Stimulated activated naive CD8-positive, alpha-beta T cell treated with anti-CD3 and anti-CD28 coated beads, Interleukin-15, Interleukin-2, amounts not matched to agents 100 ng/mL and 50 ng/mL, for 24 hours (primary cell): ENCODE data around the gene PHF2.

ENCODE experiments used
- H3K27ac Mint-ChIP-seq: one replicate; pipeline ENCODE4 v1.8.0; 2021; ENCODE audit warnings: mild to moderate bottlenecking, mixed read lengths
- H3K27me3 Mint-ChIP-seq: one replicate; pipeline ENCODE4 v1.8.0; 2021; ENCODE audit warnings: mixed read lengths
- H3K36me3 Mint-ChIP-seq: one replicate; pipeline ENCODE4 v1.8.0; 2021; ENCODE audit warnings: low read depth, mixed read lengths
- H3K4me1 Mint-ChIP-seq: one replicate; pipeline ENCODE4 v1.8.0; 2021; ENCODE audit warnings: low read depth, mixed read lengths
- H3K4me3 Mint-ChIP-seq: one replicate; pipeline ENCODE4 v1.8.0; 2021; ENCODE audit warnings: mild to moderate bottlenecking, mixed read lengths
- H3K9me3 Mint-ChIP-seq: one replicate; pipeline ENCODE4 v1.8.0; 2021; ENCODE audit warnings: mixed read lengths

The PHF2 gene

GRCh38 chr9:93635186-93636107, 59.1 kb downstream of the PHF2 start:
- peaks cover 47% of the 10 kb centered on the region for H3K36me3 Mint-ChIP-seq
- no peak overlapping the region for H3K27ac Mint-ChIP-seq
- H3K27me3 Mint-ChIP-seq: no peaks in the 10 kb centered on the region
- peaks cover 16% of the 10 kb centered on the region for H3K9me3 Mint-ChIP-seq
- H3K4me1 Mint-ChIP-seq: no peaks in the 10 kb centered on the region
- H3K4me3 Mint-ChIP-seq: no peak overlapping the region

- H3K9me3 Mint-ChIP-seq: peaks cover 16% of the 10 kb centered on the region
- H3K27ac Mint-ChIP-seq: no peak overlapping the region
- no peak overlapping the region for H3K4me3 Mint-ChIP-seq
- peaks cover 53% of the 10 kb centered on the region for H3K36me3 Mint-ChIP-seq
- no peaks in the 10 kb centered on the region for H3K4me1 Mint-ChIP-seq
- H3K27me3 Mint-ChIP-seq: no peaks in the 10 kb centered on the region
These were observed 59.8 kb downstream of the PHF2 start for GRCh38 chr9:93636172-93636661.

- Mint-ChIP-seq H3K4me3 (no peak overlapping the region), H3K9me3 (peaks cover 16% of the 10 kb centered on the region), H3K36me3 (peaks cover 57% of the 10 kb centered on the region), H3K4me1 (no peaks in the 10 kb centered on the region), H3K27me3 (no peaks in the 10 kb centered on the region), H3K27ac (no peak overlapping the region)
These were observed 60.3 kb downstream of the PHF2 start for GRCh38 chr9:93636667-93637066.

- Mint-ChIP-seq H3K27ac (no peak overlapping the region), H3K4me1 (no peaks in the 10 kb centered on the region), H3K36me3 (peaks cover 62% of the 10 kb centered on the region), H3K27me3 (no peaks in the 10 kb centered on the region), H3K4me3 (no peak overlapping the region), H3K9me3 (peaks cover 16% of the 10 kb centered on the region)
These were observed 61.5 kb downstream of the PHF2 start for GRCh38 chr9:93637886-93638285.

- Mint-ChIP-seq H3K27ac (no peak overlapping the region), H3K36me3 (peaks cover 73% of the 10 kb centered on the region), H3K27me3 (no peaks in the 10 kb centered on the region), H3K4me3 (no peak overlapping the region), H3K4me1 (no peaks in the 10 kb centered on the region), H3K9me3 (peaks cover 16% of the 10 kb centered on the region)
These were observed 63.6 kb downstream of the PHF2 start for GRCh38 chr9:93640027-93640426.

GRCh38 chr9:93642961-93643360, 66.6 kb downstream of the PHF2 start:
- H3K4me3 Mint-ChIP-seq: no peak overlapping the region
- H3K27ac Mint-ChIP-seq: no peak overlapping the region
- H3K4me1 Mint-ChIP-seq: no peaks in the 10 kb centered on the region
- H3K36me3 Mint-ChIP-seq: peaks cover 44% of the 10 kb centered on the region
- no peaks in the 10 kb centered on the region for H3K27me3 Mint-ChIP-seq
- H3K9me3 Mint-ChIP-seq: peaks cover 4% of the 10 kb centered on the region

- no peaks in the 10 kb centered on the region for H3K9me3 Mint-ChIP-seq
- peaks cover 32% of the 10 kb centered on the region for H3K36me3 Mint-ChIP-seq
- H3K4me3 Mint-ChIP-seq: no peak overlapping the region
- no peaks in the 10 kb centered on the region for H3K27me3 Mint-ChIP-seq
- no peak overlapping the region for H3K27ac Mint-ChIP-seq
- H3K4me1 Mint-ChIP-seq: no peaks in the 10 kb centered on the region
These were observed 68.2 kb downstream of the PHF2 start for GRCh38 chr9:93644397-93645088.

GRCh38 chr9:93645149-93645889, 68.9 kb downstream of the PHF2 start:
- Mint-ChIP-seq H3K4me1 (no peaks in the 10 kb centered on the region), H3K4me3 (no peak overlapping the region)

GRCh38 chr9:93645921-93646639, 69.7 kb downstream of the PHF2 start:
- peaks cover 20% of the 10 kb centered on the region for H3K36me3 Mint-ChIP-seq
- H3K27ac Mint-ChIP-seq: no peak overlapping the region
- H3K27me3 Mint-ChIP-seq: no peaks in the 10 kb centered on the region
- H3K9me3 Mint-ChIP-seq: no peaks in the 10 kb centered on the region
- no peak overlapping the region for H3K4me3 Mint-ChIP-seq
- no peaks in the 10 kb centered on the region for H3K4me1 Mint-ChIP-seq

More at GRCh38 chr9:93645149-93645889, 68.9 kb downstream of the PHF2 start:
- Mint-ChIP-seq H3K36me3 (peaks cover 26% of the 10 kb centered on the region), H3K9me3 (no peaks in the 10 kb centered on the region), H3K27ac (no peak overlapping the region), H3K27me3 (no peaks in the 10 kb centered on the region)

- H3K9me3 Mint-ChIP-seq: no peaks in the 10 kb centered on the region
- no peaks in the 10 kb centered on the region for H3K4me1 Mint-ChIP-seq
- no peak overlapping the region for H3K27ac Mint-ChIP-seq
- H3K36me3 Mint-ChIP-seq: peaks cover 19% of the 10 kb centered on the region
- no peak overlapping the region for H3K4me3 Mint-ChIP-seq
- no peaks in the 10 kb centered on the region for H3K27me3 Mint-ChIP-seq
These were observed 70.3 kb downstream of the PHF2 start for GRCh38 chr9:93646640-93647178.

- Mint-ChIP-seq H3K9me3 (no peaks in the 10 kb centered on the region), H3K4me1 (no peaks in the 10 kb centered on the region), H3K36me3 (peaks cover 24% of the 10 kb centered on the region), H3K27ac (no peak overlapping the region), H3K4me3 (no peak overlapping the region), H3K27me3 (no peaks in the 10 kb centered on the region)
These were observed 71.8 kb downstream of the PHF2 start for GRCh38 chr9:93648181-93648580.

- no peaks in the 10 kb centered on the region for H3K27me3 Mint-ChIP-seq
- no peak overlapping the region for H3K4me3 Mint-ChIP-seq
- H3K36me3 Mint-ChIP-seq: peaks cover 24% of the 10 kb centered on the region
- H3K4me1 Mint-ChIP-seq: no peaks in the 10 kb centered on the region
- H3K9me3 Mint-ChIP-seq: no peaks in the 10 kb centered on the region
- H3K27ac Mint-ChIP-seq: no peak overlapping the region
These were observed 72.5 kb downstream of the PHF2 start for GRCh38 chr9:93648836-93649235.

- Mint-ChIP-seq H3K4me1 (no peaks in the 10 kb centered on the region), H3K4me3 (no peak overlapping the region), H3K9me3 (no peaks in the 10 kb centered on the region), H3K27me3 (no peaks in the 10 kb centered on the region), H3K27ac (no peak overlapping the region), H3K36me3 (peaks cover 19% of the 10 kb centered on the region)
These were observed 73.4 kb downstream of the PHF2 start for GRCh38 chr9:93649610-93650261.

- Mint-ChIP-seq H3K27ac (no peak overlapping the region), H3K4me1 (no peaks in the 10 kb centered on the region), H3K4me3 (no peak overlapping the region), H3K36me3 (peaks cover 19% of the 10 kb centered on the region), H3K27me3 (no peaks in the 10 kb centered on the region), H3K9me3 (no peaks in the 10 kb centered on the region)
These were observed 74.1 kb downstream of the PHF2 start for GRCh38 chr9:93650448-93650847.
